Measurements from ENCODE around the gene PCSK9.

PCSK9 gene

GRCh38 chr1:55071477-55071876 is 32.1 kb downstream of the PCSK9 start:
- TF ChIP-seq, protein P1, sequence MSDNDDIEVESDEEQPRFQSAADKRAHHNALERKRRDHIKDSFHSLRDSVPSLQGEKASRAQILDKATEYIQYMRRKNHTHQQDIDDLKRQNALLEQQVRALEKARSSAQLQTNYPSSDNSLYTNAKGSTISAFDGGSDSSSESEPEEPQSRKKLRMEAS (IDR thresholded peaks at IDR 0.05), result no peak
- TF ChIP-seq TEAD4 (IDR thresholded peaks at IDR 0.05), result peak; percentile 69
- peak; percentile 56 for TF ChIP-seq RAD21 (IDR thresholded peaks at IDR 0.05; ENCODE audit: low read depth)

DNA sequence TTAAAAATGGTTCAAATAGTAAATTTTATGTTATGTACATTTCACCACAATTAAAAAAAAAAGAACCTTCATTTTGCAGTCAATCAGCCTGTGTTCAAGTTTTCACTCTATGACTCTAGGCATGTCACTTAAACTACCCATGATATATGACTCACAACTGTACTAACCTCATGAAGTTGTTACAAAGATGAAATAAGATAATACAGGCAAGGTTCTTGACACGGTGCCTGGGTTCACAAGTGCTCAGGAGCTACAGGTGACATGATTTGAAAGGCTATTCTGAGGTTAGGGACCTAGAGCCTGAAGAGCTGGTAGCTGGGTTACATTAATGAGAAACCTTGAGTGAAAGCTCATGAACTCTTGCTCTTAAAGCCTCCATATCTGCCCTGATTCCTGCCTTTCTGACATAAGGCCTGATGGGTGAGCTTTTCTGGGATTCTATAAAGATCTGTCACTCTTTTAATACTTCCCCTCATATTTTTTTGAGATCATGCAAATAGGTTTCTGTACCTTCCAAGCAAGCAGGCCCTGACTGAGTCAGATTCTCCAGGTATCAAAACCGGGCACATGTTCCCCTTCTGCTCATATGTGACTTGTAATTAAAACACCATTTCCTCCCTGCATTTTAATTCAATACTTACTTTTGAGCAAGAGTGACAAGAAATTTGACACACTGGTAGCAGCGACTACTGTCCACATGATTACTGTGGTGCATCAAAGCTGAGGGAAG is 34.0 kb downstream of the PCSK9 start:
- TF ChIP-seq TAF1 (IDR thresholded peaks at IDR 0.05; ENCODE audit: low read depth) (no peak), RAD21 (IDR thresholded peaks at IDR 0.05; ENCODE audit: low read depth) (no peak)

GRCh38 chr1:55074455-55074854 is 35.1 kb downstream of the PCSK9 start:
- TF ChIP-seq EP300 (IDR thresholded peaks at IDR 0.05; ENCODE audit: borderline replicate concordance) (no peak), TEAD4 (IDR thresholded peaks at IDR 0.05) (no peak), FOXM1 (IDR thresholded peaks at IDR 0.05; ENCODE audit: borderline replicate concordance, low read depth) (no peak), YY1 (IDR thresholded peaks at IDR 0.05; ENCODE audit: low read depth) (no peak), CEBPB (IDR thresholded peaks at IDR 0.05) (no peak), RAD21 (IDR thresholded peaks at IDR 0.05; ENCODE audit: low read depth) (no peak)
- TF ChIP-seq, protein P1 (IDR thresholded peaks at IDR 0.05), result no peak

- TF ChIP-seq NFIC (IDR thresholded peaks at IDR 0.05), result no peak
- TF ChIP-seq ZBTB7A (IDR thresholded peaks at IDR 0.05; ENCODE audit: low read depth), result no peak
- no peak for TF ChIP-seq RAD21 (IDR thresholded peaks at IDR 0.05; ENCODE audit: low read depth)
- TF ChIP-seq, protein P2, sequence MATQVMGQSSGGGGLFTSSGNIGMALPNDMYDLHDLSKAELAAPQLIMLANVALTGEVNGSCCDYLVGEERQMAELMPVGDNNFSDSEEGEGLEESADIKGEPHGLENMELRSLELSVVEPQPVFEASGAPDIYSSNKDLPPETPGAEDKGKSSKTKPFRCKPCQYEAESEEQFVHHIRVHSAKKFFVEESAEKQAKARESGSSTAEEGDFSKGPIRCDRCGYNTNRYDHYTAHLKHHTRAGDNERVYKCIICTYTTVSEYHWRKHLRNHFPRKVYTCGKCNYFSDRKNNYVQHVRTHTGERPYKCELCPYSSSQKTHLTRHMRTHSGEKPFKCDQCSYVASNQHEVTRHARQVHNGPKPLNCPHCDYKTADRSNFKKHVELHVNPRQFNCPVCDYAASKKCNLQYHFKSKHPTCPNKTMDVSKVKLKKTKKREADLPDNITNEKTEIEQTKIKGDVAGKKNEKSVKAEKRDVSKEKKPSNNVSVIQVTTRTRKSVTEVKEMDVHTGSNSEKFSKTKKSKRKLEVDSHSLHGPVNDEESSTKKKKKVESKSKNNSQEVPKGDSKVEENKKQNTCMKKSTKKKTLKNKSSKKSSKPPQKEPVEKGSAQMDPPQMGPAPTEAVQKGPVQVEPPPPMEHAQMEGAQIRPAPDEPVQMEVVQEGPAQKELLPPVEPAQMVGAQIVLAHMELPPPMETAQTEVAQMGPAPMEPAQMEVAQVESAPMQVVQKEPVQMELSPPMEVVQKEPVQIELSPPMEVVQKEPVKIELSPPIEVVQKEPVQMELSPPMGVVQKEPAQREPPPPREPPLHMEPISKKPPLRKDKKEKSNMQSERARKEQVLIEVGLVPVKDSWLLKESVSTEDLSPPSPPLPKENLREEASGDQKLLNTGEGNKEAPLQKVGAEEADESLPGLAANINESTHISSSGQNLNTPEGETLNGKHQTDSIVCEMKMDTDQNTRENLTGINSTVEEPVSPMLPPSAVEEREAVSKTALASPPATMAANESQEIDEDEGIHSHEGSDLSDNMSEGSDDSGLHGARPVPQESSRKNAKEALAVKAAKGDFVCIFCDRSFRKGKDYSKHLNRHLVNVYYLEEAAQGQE (IDR thresholded peaks at IDR 0.05; ENCODE audit: low read depth), result no peak
- TF ChIP-seq EGR1 (IDR thresholded peaks at IDR 0.05), result no peak
- no peak for TF ChIP-seq TEAD4 (IDR thresholded peaks at IDR 0.05)
- TF ChIP-seq FOXM1 (IDR thresholded peaks at IDR 0.05; ENCODE audit: borderline replicate concordance, low read depth), result no peak
- no peak for TF ChIP-seq TAF1 (IDR thresholded peaks at IDR 0.05; ENCODE audit: low read depth)
- TF ChIP-seq CEBPB (IDR thresholded peaks at IDR 0.05), result no peak
- TF ChIP-seq, protein P1 (IDR thresholded peaks at IDR 0.05), result no peak
- no peak for TF ChIP-seq USF1 (IDR thresholded peaks at IDR 0.05)
- TF ChIP-seq YY1 (IDR thresholded peaks at IDR 0.05; ENCODE audit: low read depth), result no peak
- TF ChIP-seq TCF12 (IDR thresholded peaks at IDR 0.05; ENCODE audit: low read depth), result no peak
- TF ChIP-seq EP300 (IDR thresholded peaks at IDR 0.05; ENCODE audit: borderline replicate concordance), result no peak
- no peak for TF ChIP-seq CREB1 (IDR thresholded peaks at IDR 0.05; ENCODE audit: low read depth)
These were observed 37.0 kb downstream of the PCSK9 start for GRCh38 chr1:55076356-55076755.

DNA sequence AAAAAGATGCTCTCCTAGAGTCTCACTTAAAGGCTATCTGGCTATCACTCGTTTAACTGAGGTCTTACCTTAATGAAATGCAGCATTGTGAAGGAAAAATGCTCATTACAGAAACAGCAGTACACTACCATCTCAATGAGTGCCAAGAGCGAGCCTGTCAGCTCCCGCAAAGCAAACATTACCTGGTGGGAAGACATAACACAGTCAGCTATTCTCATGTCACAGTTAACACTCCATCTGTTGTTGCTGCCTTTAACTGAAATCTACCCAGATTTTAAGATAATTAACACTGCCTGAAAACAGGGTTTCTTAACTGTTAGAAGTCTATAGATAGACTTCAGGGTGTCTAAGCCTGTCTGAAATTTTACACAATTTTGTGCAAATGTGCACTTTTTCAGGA is 39.1 kb downstream of the PCSK9 start:
- TF ChIP-seq RAD21 (IDR thresholded peaks at IDR 0.05; ENCODE audit: low read depth) (no peak), TEAD4 (IDR thresholded peaks at IDR 0.05) (no peak), TCF12 (IDR thresholded peaks at IDR 0.05; ENCODE audit: low read depth) (no peak), YY1 (IDR thresholded peaks at IDR 0.05; ENCODE audit: low read depth) (no peak), NFIC (IDR thresholded peaks at IDR 0.05) (no peak), EGR1 (IDR thresholded peaks at IDR 0.05) (no peak), CEBPB (IDR thresholded peaks at IDR 0.05) (no peak), USF1 (IDR thresholded peaks at IDR 0.05) (no peak), ZBTB7A (IDR thresholded peaks at IDR 0.05; ENCODE audit: low read depth) (no peak), FOXM1 (IDR thresholded peaks at IDR 0.05; ENCODE audit: borderline replicate concordance, low read depth) (no peak), CREB1 (IDR thresholded peaks at IDR 0.05; ENCODE audit: low read depth) (no peak), EP300 (IDR thresholded peaks at IDR 0.05; ENCODE audit: borderline replicate concordance) (no peak), TAF1 (IDR thresholded peaks at IDR 0.05; ENCODE audit: low read depth) (no peak)
- TF ChIP-seq, protein P1 (IDR thresholded peaks at IDR 0.05), result no peak
- TF ChIP-seq, protein P2 (IDR thresholded peaks at IDR 0.05; ENCODE audit: low read depth), result no peak

GRCh38 chr1:55079651-55080050 is 40.3 kb downstream of the PCSK9 start:
- TF ChIP-seq CREB1 (IDR thresholded peaks at IDR 0.05; ENCODE audit: low read depth), result no peak
- TF ChIP-seq EP300 (IDR thresholded peaks at IDR 0.05; ENCODE audit: borderline replicate concordance), result no peak
- no peak for TF ChIP-seq TCF12 (IDR thresholded peaks at IDR 0.05; ENCODE audit: low read depth)
